Right lobe of liver (tissue), 6 donors: Measurements from ENCODE around the gene BLTP3B. TPM values are rescaled to one million over a fixed set of nuclear protein-coding genes. Genes with fewer than 3 reads are reported as not detected.
A peak's percentile ranks its signal among the peaks of the same experiment; 100 is the strongest.
"Not testable (repeated sequence)": the region's sequence is repeated elsewhere in the genome, so short reads cannot be mapped to it uniquely, and the experiment has no call there.

Experiments used
- ATAC-seq, 4 donors: fragments of 200-7000 bp; cut with Tn5 transposase; one replicate each; pipeline ENCODE4 v1.9.1; 2020; ENCODE audit warnings: mild to moderate bottlenecking in 4 of 4, moderate library complexity in 4 of 4
- DNase-seq, 3 donors: peaks; one replicate each; pipeline ENCODE4 v3.0.0-alpha.2; 2020
- H3K27ac ChIP-seq, 3 donors: fragments of 200-600 bp; one replicate each; pipeline ENCODE4 v1.8.0; 2022
- H3K27me3 ChIP-seq, 2 donors: fragments of 200-600 bp; one replicate each; pipeline ENCODE4 v1.8.0; 2022
- H3K36me3 ChIP-seq, 4 donors: fragments of 200-600 bp; sonication (generic) in 1 of 4; one replicate each; pipeline versions ENCODE4 v1.5.1 to v1.8.0; 2017 to 2022; ENCODE audit warnings: control low read depth in 1 of 4
- H3K4me1 ChIP-seq, 4 donors: fragments of 200-600 bp; sonication (generic) in 1 of 4; one replicate each; pipeline versions ENCODE4 v1.5.1 to v1.8.0; 2017 to 2022; ENCODE audit warnings: control low read depth in 1 of 4
- H3K4me3 ChIP-seq, 3 donors: fragments of 200-600 bp; one replicate each; pipeline ENCODE4 v1.8.0; 2022
- H3K9me3 ChIP-seq, 4 donors: fragments of 200-600 bp; sonication (generic) in 1 of 4; one replicate each; pipeline versions ENCODE4 v1.5.1 to v1.8.0; 2017 to 2022; ENCODE audit warnings: control low read depth in 1 of 4
- CTCF ChIP-seq, 4 donors: fragments of 200-600 bp in 3 of 4; fragments of 450-650 bp in 1 of 4; IDR thresholded peaks; one replicate each; pipeline versions ENCODE4 v1.5.1 to v1.8.0; 2016 to 2022; ENCODE audit warnings: antibody characterized with exemption in 4 of 4, mild to moderate bottlenecking in 2 of 4
- POLR2A ChIP-seq: fragments of 450-650 bp; IDR thresholded peaks from one replicate; pipeline ENCODE4 v1.6.1; 2017; ENCODE audit warnings: antibody characterized with exemption, mild to moderate bottlenecking
- WGBS: methylation state at CpG from one replicate; pipeline ENCODE4 v1.1.6; 2018; ENCODE audit warnings: low coverage, low lambda C conversion rate; ENCODE audit not compliant: insufficient coverage; ENCODE audit errors: missing lambda C conversion rate; 5-methylcytosine and 5-hydroxymethylcytosine counted together
- intact Hi-C, 2 donors: fragments of 100-400 bp; cut with DNase I; formaldehyde crosslinking; loops; one replicate each; pipeline versions ENCODE4 v1.11.2 to v1.14.1; 2022
- long read RNA-seq: library from polyadenylated mRNA; unstranded; transcript quantifications from one replicate; pipeline ENCODE4 v2.0.0, GENCODE V29; 2019
- total RNA-seq, 6 experiments: library from RNA; depleted of rRNA in 2 of 6; stranded (reverse); fragments of >200 nt in 2 of 6; fragmentation: NEBNext Ultra II Directional in 3 of 6; extraction: Animal tissue kit (Norgen Biotek cat#: 25700) in 3 of 6; gene quantifications; one replicate each; pipeline versions ENCODE4 v1.1.0 to v1.2.4, GENCODE V29; 2016 to 2023
- donor health status: DM: no; HTN: yes; CAD: no.
- donor health status: DM: no; HTN: no; CAD: no.
- donor health status: DM: no; HTN: no; CAD: no.
- donor health status: DM: no; HTN: yes; CAD: no.
- donor health status: DM: no; HTN: yes; CAD: no.

The BLTP3B gene
- total RNA-seq = 10 to 100 TPM; 26.1 to 34.5 (median 29.8) TPM
- long read RNA-seq, partial matches to known transcripts = 6 of 6 reads
- long read RNA-seq, other reads (novel, unspliced or antisense) = 0 of 6 reads

DNA sequence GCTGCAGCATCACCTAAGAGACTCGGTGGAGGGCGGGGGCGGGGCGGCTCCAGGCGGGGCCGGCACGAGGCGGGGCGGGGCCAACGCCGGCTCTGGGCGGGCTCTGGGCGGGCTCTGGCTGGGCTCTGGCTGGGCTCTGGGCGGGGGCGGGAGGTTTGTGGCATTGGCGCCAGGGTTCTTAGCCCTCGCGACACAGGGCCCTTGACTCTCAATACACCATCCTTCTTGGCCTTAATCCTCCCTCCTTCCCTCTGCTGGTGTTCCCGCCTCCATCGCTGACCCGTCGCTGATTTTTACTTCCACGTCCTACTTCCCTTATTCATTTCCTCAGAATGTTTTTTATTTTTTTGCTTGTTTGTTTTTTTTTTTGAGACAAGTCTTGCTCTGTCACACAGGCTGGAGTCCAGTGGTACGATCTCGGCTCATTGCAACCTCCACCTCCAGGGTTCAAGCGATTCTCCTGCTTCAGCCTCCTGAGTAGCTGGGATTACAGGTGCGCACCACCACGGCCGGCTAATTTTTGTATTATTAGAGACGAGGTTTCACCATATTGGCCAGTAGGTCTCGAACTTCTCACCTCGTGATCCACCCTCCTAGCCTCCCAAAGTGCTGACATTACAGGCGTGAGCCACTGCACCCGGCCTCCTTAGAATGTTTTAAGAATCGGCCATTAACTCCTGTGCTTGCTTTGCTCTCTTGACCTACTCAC, at the start of gene BLTP3B:
Gene BLTP3B, minus strand, starts transcription at position 24 of the 709 bp plus-strand sequence. CDS start 239 bp downstream, outside the sequence.
- Histone ChIP-seq H3K4me1 (peaks cover 0 to 53% (median 6%) of the 10 kb centered on the region in 4 donors), H3K4me3 (peak within 1 kb of the TSS; percentile 94 to 96 (median 95)), H3K36me3 (no peaks in the 10 kb centered on the region), H3K9me3 (no peaks in the 10 kb centered on the region), H3K27me3 (no peaks in the 10 kb centered on the region), H3K27ac (peak within 1 kb of the TSS; percentile 93 to 96 (median 94))
- TF ChIP-seq CTCF (IDR thresholded peaks at IDR 0.05) (no peak), POLR2A (no peak)
- WGBS = 31% methylated on average over 15 of the region's 35 CpGs
- DNase-seq = peak; percentile 95
- ATAC-seq = peak; percentile 91 to 96 (median 93)
- intact Hi-C loops = no loop called here

DNA sequence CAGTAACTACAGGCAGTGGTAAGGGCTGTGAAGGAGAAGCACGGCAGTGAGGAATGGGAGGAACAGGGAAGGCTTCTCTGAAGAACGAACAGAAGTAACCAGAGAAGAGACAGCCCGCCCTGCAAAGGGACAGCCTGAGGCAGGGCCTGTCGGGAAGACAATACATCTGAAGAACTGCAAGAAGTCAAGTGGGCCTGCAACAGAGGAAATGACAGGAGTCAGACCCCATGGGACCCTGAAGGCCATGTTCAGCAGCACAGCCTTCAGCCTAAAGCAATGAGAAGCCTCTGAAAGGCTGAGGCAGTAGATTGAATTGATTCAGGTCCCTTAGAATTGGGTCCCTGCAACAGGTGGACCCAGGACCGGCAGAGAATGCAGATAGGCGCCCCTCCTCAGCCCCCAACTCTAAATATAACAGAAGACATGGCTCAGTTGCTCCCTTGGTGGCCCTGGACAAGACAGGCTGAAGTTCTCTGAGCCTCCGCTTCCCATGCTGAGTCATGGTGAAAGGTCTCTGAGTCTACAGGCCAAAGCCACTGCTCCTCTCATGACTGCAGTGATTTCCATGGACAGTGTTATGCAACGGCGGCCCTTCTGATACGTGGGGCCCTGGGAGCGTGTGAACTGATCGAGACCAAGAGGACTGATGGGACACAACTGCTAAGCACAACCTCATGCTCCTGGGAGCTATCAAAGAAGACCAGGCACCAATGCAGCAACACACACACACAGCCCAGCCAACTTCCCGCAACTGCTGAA, 47.1 kb upstream of the BLTP3B start:
- intact Hi-C loops = no loop called here
- WGBS = 93% methylated on average over 5 of the region's 13 CpGs
- peak in 3 of 4 donors; percentile 79 to 84 (median 84) for ATAC-seq

GRCh38 chr12:100188888-100189635, 46.4 kb upstream of the BLTP3B start:
- H3K4me1 ChIP-seq, H3K36me3 ChIP-seq, H3K27me3 ChIP-seq, H3K9me3 ChIP-seq, intact Hi-C loops, H3K4me3 ChIP-seq, ATAC-seq, H3K27ac ChIP-seq: not testable (repeated sequence)
- DNase-seq = peak in 1 of 3 donors; percentile 31
- WGBS = 100% methylated on average over 7 of the region's 11 CpGs

More for the DNA sequence above, 47.1 kb upstream of the BLTP3B start:
- no peak overlapping the region for H3K4me3 ChIP-seq
- no peaks in the 10 kb centered on the region for H3K4me1 ChIP-seq
- DNase-seq = peak in 1 of 3 donors; percentile 61
- no peak for TF ChIP-seq POLR2A
- TF ChIP-seq CTCF (IDR thresholded peaks at IDR 0.05) = no peak
- no peaks in the 10 kb centered on the region for H3K36me3 ChIP-seq
- no peaks in the 10 kb centered on the region for H3K27me3 ChIP-seq
- no peaks in the 10 kb centered on the region for H3K9me3 ChIP-seq
- no peak overlapping the region for H3K27ac ChIP-seq

DNA sequence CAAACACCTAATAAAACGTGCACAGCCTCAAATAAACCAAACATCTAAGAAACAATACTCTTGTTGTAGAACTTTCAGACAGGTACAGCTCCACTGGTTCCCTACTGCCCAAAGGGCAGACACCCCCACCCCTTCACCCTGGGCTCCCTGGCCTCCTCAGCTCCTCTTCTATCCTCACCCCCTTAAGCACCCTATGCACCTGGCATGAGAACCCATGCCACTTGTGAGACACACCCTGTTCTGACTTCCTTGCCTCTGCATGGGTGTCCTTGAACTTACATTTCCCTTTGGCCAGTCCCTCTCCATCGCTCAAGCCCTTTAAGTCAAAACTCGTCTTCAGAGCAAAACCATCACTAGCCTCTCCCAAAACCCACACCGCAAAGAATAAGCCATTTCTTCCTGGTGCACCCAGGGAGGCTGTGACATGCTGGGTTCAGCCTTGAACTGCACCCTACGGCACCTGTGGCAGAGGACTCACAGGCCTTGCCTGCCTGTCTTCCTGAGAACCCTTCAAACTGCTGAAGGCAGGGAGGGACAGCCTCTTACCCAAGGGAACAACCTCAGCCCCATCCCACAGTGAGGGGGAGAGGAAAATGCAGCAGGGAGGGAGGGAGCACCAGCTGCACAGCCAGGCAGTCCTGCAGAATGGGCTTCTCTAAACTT, 45.3 kb upstream of the BLTP3B start:
- Histone ChIP-seq H3K27ac (no peak overlapping the region), H3K4me1 (no peaks in the 10 kb centered on the region), H3K9me3 (no peaks in the 10 kb centered on the region), H3K36me3 (no peaks in the 10 kb centered on the region), H3K4me3 (no peak overlapping the region), H3K27me3 (no peaks in the 10 kb centered on the region)
- no peak for TF ChIP-seq POLR2A
- ATAC-seq = no peak
- DNase-seq = peak in 1 of 3 donors; percentile 24
- WGBS = 92% methylated on average over 4 of the region's 5 CpGs
- intact Hi-C loops = no loop called here

DNA sequence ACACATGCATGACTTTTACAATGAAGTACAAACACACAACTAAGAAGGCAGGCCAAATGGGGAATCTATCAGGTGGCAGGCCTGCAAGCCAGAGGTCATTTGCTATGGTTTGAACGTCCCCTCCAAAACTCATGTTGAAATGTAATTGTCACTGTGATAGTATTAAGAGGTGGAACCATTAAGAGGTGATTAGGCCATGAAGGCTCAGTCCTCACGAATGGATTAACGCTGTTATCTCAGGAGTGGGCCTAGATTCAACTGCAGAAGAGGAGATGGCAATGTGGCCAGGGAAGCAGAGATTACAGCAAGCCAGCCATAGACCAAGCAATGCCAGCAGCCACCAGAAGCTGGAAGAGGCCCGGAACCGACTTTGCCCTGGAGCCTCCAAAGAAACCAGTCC, 44.4 kb upstream of the BLTP3B start:
- no peak for TF ChIP-seq POLR2A
- no peak for TF ChIP-seq CTCF (IDR thresholded peaks at IDR 0.05)
- Histone ChIP-seq H3K4me1 (no peaks in the 10 kb centered on the region), H3K27ac (no peak overlapping the region), H3K36me3 (no peaks in the 10 kb centered on the region), H3K27me3 (no peaks in the 10 kb centered on the region), H3K4me3 (no peak overlapping the region), H3K9me3 (no peaks in the 10 kb centered on the region)
- ATAC-seq (peak in 1 of 4 donors; percentile 18), DNase-seq (peak in 1 of 3 donors; percentile 46)
- WGBS = 73% methylated on average over 2 of the region's 5 CpGs
- intact Hi-C loops = no loop called here
